ENCODE measurements around the gene CCNJL. TPM values are rescaled to one million over a fixed set of nuclear protein-coding genes. Genes with fewer than 3 reads are reported as not detected.
"Not testable (repeated sequence)": the region's sequence is repeated elsewhere in the genome, so short reads cannot be mapped to it uniquely, and the experiment has no call there.

Gene CCNJL
- total RNA-seq, 1 experiment from 2014 or later, result 2.0 TPM

- no peak for DNase-seq (ENCODE audit: low read depth)
Measured at GRCh38 chr5:160262151-160263074, 50.0 kb downstream of the CCNJL start.

- DNase-seq (ENCODE audit: low read depth), result peak; percentile 19
Measured at GRCh38 chr5:160260881-160261815, 51.2 kb downstream of the CCNJL start.

- no peak for DNase-seq (ENCODE audit: low read depth)
Measured at GRCh38 chr5:160260006-160260775, 52.2 kb downstream of the CCNJL start.

- DNase-seq (ENCODE audit: low read depth), result no peak
Measured at GRCh38 chr5:160259341-160259740, 53.0 kb downstream of the CCNJL start.

GRCh38 chr5:160254706-160255105 lies 57.7 kb downstream of the CCNJL start:
- no peak for DNase-seq (ENCODE audit: low read depth)

- DNase-seq (ENCODE audit: low read depth), result no peak
Measured at GRCh38 chr5:160253441-160253840, 58.9 kb downstream of the CCNJL start.

GRCh38 chr5:160252916-160253315 lies 59.4 kb downstream of the CCNJL start:
- no peak for DNase-seq (ENCODE audit: low read depth)

- peak; percentile 29 for DNase-seq (ENCODE audit: low read depth)
Measured at GRCh38 chr5:160251406-160252155, 60.8 kb downstream of the CCNJL start.

- no peak for DNase-seq (ENCODE audit: low read depth)
Measured at GRCh38 chr5:160250826-160251225, 61.5 kb downstream of the CCNJL start.

- DNase-seq (ENCODE audit: low read depth), result no peak
Measured at GRCh38 chr5:160250226-160250625, 62.1 kb downstream of the CCNJL start.

GRCh38 chr5:160249570-160249969 lies 62.8 kb downstream of the CCNJL start:
- DNase-seq (ENCODE audit: low read depth), result not testable (repeated sequence)

- no peak for DNase-seq (ENCODE audit: low read depth)
Measured at GRCh38 chr5:160245506-160246086, 66.8 kb downstream of the CCNJL start.

GRCh38 chr5:160242145-160242544 lies 70.2 kb downstream of the CCNJL start:
- no peak for DNase-seq (ENCODE audit: low read depth)

- no peak for DNase-seq (ENCODE audit: low read depth)
Measured at GRCh38 chr5:160240350-160240749, 72.0 kb downstream of the CCNJL start.

- DNase-seq (ENCODE audit: low read depth), result no peak
Measured at GRCh38 chr5:160237571-160238093, 74.7 kb downstream of the CCNJL start.

- DNase-seq (ENCODE audit: low read depth), result no peak
Measured at GRCh38 chr5:160235731-160236130, 76.6 kb downstream of the CCNJL start.

GRCh38 chr5:160233215-160233614 lies 79.1 kb downstream of the CCNJL start:
- DNase-seq (ENCODE audit: low read depth), result no peak

- DNase-seq (ENCODE audit: low read depth), result no peak
Measured at GRCh38 chr5:160231783-160232342, 80.5 kb downstream of the CCNJL start.

GRCh38 chr5:160230686-160231527 lies 81.5 kb downstream of the CCNJL start:
- no peak for DNase-seq (ENCODE audit: low read depth)
